NK-92 (cell line): ENCODE results near the gene TTC28.
"Not testable (repeated sequence)": the region's sequence is repeated elsewhere in the genome, so short reads cannot be mapped to it uniquely, and the experiment has no call there.

Experiments
- DNase-seq: peaks from one replicate; lab custom pipeline; 2025; ENCODE audit not compliant: unreplicated experiment; lab: John Stamatoyannopoulos, UW

Gene TTC28

DNA sequence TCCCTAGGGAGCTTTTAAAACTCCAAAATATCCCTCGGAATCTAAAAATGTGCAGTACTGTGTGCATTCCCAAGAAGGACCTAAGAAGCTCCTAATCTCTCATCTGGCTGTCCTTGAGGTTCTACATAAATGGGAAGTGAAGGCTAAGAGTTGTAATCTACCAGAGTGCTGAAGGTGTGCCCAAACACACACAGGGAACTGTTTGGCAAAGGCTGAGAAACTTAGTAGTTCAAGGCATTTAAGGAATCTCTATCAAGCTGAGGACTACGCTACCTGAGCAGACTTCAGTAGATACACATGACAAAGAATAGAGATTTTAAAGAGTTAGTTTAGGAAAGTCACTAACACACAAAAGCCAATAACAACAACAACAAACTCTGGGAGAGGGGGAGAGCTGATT is 71.1 kb downstream of the TTC28 start:
- no peak for DNase-seq

DNA sequence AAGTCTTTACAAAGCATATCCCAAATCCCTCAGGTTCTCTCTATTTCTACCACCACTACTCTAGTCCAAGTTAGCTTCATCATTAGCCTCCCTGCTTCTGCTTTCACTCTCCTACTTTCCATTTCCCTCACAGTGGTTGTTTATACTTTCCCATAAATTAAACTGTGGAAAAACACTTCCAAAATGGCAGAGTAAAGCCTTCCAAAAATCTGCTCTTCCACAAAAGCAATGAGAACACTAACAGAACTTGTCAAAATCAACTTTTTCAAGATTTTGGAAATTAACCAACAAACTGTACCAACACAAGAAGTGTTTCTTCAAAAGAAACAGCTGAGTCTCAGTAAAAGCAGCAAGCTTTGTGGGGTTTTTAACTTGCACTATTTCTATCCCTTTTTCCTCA is 71.8 kb downstream of the TTC28 start:
- no peak for DNase-seq

DNA sequence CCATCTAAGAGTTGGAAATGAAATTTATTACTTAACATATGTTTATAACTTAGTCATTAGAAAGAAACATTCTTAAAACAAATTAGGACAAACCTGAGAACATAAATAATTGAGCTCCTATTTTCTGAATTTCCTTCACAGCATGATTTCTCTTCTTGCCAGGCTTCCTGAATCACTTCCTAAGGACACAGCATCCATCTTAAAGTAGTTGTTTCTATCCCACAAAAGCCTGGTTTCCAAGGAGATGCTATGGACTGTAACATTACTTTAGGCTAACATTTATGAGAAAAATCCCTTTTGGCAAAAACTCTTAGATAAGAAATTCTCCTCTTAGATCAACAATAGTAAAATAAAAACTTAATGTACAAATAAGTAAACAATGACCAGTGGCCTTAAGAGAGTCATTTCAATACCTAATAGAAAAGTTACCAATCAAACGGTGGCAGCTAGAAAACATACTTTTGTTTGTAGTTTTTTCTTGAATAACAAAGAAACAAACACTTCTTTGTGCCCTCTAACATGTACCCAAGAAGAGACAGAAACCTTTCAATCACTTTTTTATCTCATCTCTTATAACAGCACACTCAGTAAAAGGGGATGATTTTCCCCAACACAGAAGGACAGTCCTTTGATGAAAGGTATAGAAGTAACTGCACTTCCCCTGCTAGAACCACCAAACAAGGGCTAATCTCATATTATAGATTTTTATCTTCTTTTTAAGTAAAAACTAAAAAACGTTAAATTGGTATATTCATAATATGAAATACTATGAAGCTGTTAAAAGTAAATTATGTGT is 74.5 kb downstream of the TTC28 start:
- no peak for DNase-seq

DNA sequence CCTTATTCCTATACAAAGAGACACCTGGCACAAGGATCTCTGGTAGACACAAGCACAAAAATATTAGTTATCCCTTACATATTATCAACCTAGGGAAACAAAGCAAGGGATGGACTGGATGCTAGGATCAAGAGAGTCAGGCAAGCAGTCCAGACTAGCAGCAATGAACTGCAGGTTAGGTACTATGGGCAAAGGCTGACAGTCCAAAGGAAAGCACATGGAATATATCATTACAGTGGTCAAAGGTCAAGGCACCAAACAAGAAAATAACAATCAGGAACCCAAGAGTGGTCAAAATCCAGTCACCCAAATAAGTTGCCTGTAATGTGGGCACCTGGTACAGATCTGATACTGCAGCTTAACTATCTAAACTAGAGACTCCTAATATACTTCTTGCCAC is 77.7 kb downstream of the TTC28 start:
- DNase-seq = no peak

DNA sequence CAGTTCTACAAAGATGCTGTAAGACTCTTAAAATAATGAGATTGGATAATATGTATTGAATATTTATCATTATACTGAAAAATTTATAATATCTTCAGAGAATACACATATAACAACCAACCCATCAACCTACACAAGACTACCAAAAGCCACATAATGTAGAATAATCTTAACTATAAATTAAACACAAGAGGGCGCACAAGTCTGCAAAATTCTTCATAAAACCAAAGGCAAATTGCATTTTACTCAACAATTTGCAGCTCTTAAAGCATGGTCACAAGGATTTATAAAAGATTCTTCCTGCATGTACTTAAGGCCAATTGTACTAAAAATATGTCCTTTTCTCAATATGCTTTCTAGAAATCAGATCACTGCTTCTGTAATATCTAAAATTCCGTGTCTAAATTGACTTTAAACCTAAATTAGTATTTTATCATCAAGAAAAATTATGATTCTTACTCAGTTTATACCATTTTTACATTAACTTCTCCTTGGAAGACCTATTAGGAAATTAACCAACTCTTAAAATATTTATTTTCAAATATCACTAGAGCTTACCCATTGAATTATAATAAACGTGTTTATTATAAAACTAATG is 79.0 kb downstream of the TTC28 start:
- DNase-seq = no peak

DNA sequence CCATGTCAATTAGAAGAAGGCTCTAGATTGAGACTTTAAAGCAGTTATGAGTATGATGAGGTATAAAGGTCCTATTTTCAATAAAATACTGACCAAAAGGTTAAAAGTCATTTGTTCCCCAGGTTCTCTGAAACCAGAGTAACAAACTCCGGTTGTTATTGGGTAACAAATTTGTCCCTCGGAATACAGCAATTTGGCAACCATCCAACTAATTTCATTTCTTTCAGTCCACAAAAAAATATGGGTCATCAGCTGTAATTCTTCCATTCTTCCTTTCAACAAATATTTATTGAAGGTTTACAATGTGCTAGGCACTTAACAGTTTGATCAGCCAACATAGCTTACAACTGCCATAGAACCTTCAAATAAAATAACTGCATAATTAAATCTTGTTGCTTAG is 79.9 kb downstream of the TTC28 start:
- DNase-seq = no peak

DNA sequence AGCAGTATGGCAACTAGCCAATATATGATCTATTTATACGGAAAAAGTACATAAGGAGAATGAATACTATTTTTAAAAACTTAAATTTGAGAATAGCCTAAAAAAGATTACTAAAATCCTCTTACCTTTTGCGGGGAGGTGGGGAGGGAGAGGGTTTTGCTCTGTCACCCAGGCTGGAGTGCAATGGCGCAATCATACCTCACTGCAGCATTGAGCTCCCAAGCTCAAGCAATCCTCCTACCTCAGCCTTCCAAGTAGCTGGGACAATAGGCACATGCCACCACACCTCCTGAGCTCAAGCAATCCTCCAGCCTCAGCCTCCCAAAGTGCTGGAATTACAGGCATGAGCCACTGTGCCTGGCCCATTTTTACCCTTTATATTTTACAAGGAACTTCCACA is 82.0 kb downstream of the TTC28 start:
- no peak for DNase-seq

DNA sequence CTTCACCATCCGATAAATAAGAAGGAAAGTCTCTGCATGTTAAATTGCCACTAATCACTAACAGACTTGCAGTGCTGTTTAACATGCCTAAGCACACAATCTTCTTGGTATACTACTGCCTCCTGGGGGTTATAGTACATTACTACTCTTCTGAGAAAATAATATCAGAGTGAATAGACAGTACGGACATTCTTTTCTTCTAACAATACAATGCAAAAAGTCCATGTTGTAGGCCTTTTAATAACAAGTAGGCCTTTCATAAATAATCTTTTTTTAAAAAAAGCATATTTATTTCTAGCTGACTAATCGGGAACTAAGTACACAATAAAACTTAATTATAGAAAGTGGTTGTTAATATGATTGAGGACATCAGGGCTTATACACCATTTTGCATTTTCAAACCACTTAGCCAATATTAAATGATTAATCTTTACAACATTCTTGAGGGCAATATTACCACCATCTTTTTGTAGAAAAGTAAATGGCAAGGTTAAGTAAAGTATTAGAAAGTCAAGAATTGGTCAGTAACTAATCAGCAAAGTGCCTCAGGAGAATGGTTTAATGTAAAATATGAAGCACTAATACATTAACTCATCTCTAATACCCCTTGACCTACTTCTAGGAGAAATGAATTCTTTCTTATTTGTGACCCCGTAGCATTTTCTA is 84.7 kb downstream of the TTC28 start:
- no peak for DNase-seq

DNA sequence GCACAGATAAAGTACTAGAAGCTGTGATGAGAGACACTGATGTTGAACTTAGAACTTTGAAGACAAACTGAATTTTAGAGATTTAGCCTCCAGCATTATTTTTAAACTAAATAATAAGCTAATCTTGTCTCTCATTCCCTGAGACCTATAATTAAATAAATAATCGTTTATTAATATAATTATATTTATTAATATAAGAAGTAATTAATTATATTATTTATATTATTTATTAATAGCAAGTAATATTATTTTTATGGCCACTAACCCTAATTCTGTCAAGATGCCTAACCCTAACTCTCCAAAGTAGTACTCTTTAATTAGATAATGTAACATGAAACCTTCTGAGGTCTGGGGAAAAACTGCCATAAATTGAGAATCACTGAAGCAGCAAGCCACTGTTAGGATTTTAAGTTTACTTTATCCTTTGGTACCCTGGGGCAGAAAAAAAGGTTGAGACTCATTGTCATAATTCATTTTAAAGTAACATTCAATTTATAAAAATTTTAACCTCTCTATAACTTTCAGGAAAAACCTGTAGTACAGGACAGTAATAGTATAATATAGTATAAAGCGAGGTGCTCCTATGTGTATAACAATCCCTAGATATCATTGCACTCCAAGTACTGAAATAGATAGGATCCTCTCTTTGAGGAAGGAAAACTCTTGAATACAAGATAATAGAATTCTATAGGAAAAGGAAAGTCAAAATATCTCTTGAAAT is 85.4 kb downstream of the TTC28 start:
- DNase-seq = no peak

DNA sequence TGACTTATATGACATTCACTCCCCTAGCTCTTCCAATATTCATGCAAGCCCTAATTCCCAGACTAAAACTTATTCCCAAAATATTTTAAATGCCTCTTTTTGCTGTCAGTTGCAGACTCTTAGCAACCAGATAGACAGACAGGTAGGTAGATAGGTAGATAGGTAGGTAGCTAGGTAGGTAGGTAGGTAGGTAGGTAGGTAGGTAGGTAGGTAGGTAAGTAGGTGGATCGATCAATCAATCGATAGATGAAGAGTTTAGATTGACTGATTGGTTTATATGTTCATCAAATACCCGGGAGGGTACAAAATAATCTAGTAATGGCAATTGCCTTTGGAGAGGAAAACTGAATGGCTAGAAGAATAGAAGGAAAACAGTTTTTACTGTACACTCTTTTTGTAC is 86.3 kb downstream of the TTC28 start:
- no peak for DNase-seq

DNA sequence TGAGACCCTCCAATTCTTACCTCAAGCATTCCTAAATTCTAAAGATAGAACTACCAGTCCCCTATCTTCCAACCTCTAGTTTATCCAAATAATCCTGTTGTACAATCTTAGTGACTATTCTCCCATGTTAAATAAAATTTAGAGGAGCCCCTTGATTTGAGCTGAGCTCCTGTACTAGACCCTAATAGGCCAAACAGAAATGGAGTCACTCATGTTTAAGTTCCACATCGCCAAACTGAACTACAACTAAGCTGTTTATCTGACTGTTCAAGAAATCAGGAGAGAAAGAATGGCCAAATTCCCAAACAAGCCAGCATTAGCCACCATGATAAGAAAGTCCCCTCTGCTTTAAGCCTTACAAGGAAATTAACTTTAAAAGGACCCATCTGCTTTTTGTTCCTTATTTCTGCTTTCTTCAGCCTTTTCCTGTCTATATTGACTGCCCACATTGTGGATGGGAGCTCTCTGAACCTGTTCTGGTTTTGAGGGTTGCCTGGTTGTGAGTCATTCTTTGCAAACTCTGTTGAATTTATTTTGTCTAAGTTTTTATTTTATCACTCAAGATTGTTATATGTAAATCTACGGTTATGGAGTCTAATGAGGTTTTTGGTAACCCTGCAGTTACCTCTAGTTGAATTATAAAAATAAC is 90.4 kb downstream of the TTC28 start:
- DNase-seq = no peak

DNA sequence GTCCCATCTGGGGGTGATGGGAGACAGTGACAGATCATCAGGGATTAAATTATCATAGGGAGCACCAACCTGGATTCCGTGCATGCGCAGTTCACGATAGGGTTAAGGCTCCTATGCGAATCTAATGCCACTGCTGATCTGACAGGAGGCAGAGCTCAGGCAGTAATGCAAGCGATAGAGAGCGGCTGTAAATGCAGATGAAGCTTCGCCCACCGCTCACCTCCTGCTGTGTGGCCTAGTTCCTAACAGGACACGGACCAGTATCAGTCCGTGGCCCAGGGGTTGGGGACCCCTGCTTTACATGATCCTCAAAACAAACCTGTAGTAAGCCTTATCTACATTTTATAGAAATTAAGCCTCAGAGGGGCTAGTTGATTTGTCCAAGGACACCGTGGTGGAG is 94.3 kb downstream of the TTC28 start:
- DNase-seq = no peak

DNA sequence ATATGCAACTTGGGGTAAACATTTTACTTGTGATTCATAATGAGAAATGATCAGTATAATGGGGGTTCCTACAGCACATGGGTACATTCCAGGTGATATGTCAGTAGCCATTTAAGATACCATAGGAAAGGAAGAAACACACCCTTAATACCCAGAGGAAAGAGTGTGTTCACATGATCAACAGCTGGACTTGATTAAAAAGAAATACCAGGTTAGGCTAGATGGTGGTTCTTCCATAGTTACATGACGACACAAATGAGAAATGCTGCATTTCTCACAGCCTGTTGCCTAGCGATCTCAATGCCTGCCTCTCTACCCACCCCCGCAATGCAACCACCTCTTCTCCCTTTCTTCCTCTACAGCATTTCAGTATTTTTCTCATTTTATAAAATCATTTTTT is 96.8 kb downstream of the TTC28 start:
- no peak for DNase-seq

DNA sequence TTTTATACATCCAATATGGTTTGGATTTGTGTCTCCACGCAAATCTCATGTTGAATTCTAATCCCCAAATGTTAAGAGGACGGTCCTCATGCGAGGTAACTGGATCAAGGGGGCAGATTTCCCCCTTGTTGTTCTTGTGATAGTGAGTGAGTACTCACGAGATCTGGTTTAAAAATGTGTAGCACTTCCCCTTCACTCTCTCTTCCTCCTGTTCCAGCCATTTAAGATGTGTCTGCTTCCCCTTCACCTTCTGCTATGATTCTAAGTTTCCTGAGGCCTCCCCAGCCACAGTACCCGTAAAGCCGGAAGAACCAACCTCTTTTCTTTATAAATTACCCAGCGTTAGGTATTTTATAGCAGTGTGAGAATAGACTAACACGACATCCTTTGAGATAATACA is 98.6 kb downstream of the TTC28 start:
- no peak for DNase-seq

DNA sequence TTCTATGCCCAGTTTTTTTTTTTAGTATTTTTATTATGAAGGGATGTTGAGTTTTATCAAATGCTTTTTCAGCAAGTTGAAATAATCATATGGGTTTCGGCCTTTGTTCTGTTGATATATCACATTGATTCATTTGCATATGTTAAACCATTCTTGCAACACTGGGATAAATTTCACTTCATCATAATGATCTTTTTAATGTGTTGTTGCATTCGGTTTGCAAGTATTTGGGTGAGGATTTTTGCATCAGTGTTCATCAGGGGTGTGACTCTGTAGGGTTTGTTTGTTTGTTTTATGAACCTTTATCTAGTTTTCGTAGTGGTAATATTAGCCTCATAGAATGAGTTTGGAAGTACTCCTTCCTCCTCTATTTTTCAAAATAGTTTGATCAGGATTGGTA is 103.5 kb downstream of the TTC28 start:
- DNase-seq = no peak

DNA sequence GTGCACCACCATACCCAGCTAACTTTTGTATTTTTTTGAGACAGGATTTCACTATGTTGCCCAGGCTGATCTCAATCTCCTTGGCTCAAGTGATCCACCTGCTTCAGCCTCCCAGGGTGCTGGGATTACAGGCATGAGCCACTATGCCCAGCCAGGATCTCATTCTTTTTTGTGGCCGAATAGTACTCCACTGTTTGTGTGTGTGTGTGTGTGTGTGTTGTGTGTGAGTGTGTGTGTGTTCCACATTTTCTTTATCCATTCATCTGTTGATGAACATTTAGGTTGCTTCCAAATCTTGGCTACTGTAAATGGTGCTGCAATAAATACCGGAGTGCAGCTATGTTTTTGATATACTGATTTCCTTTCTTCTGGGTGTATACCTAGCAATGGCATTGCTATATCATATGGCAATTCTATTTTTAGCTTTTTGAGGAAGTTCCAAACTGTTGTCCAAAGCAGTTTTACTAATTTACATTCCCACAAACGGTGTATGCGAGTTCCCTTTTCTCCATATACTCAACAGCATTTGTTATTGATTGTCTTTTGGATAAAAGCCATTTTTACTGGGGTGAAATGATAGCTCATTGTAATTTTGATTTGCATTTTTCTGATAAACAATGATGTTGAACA is 105.4 kb downstream of the TTC28 start:
- no peak for DNase-seq

DNA sequence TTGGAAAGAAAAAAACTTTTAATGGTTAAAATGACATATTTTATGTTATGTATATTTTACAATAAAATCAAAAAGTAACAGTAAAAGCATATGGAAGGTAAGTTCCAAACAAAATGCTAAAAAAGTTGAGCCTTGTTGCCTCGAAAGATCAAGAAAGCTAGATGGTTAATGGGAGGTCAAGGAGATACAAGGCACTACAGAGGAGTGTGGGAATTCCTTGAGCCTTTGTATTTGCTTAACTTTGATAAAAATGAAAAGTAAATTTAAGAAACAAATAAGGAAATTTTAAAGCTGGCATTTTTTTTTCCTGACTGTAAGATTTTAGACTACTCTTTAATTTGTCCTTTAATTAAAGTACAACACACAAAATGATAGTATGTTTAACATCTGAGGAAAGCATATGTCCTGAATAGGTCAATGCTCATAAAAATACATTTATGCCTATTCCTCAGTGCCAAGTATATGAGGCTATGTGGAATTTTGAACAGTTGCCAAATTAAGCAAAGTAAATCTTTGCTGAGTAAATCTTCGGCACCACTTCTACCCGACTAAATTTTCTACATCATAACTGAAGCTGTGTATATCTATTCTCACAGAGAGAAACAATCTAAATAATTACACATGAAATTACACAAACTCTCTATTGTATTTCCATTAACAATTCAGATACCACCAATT is 108.8 kb downstream of the TTC28 start:
- DNase-seq = no peak

DNA sequence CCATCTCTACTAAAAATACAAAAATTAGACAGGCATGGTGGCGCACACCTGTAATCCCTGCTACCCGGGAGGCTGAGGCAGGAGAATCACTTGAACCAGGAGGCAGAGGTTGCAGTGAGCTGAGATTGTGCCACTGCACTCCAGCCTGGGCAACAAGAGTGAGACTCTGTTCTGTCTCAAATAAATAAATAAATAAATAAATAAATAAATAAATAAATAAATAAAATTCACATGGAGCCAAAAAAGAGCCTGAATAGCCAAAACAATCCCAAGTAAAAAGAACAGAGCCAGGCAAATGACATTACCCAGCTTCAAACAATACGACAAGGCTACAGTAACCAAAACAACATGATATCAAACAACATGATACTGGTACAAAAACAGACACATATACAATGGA is 110.7 kb downstream of the TTC28 start:
- not testable (repeated sequence) for DNase-seq

DNA sequence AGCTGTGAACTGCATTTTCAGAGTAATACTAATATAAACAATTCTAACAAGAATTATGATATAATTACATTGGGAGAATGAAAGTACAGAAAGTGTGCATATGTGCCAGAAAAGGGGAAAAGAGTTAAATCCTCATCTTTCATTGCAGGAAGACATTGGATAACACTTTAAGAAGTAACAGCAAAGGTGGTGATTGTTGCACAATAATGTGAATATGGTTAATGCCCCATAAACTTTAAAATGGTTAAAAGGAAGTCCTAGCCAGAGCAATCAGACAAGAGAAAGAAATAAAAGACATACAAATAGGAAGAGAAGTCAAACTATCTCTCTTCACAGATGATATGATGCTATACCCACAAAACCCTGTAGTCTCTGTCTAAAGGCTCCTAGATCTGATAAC is 111.5 kb downstream of the TTC28 start:
- no peak for DNase-seq

DNA sequence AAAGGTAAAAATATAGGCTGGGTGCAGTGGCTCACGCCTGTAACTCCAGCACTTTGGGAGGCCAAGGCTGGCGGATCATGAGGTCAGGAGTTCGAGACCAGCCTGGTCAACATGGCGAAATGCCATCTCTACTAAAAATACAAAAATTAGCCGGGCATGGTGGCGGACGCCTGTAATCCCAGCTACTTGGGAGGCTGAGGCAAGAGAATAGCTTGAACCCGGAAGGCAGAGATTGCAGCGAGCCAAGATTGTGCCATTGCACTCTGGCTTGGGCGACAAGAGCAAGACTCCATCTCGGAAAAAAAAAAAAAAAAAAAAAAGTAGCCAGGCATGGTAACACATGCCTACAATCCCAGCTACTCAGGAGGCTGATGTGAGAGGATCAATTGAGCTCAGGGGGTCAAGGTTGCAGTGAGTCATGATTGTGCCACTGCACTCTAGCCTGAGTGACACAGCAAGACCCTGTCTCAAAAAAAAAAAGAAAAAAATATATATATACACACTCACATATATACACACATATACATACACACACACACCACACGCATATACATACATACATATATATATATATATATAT is 112.6 kb downstream of the TTC28 start:
- DNase-seq = not testable (repeated sequence)
